Activated CD4-positive, alpha-beta T cell treated with anti-CD3 and anti-CD28 coated beads for 36 hours (primary cell): ENCODE data around the gene SPOCK1. TPM values are rescaled to one million over a fixed set of nuclear protein-coding genes. Genes with fewer than 3 reads are reported as not detected.

Source experiments
- ATAC-seq: fragments of 200-7000 bp; cut with Tn5 transposase; one replicate; pipeline ENCODE4 v1.10.0; 2021; ENCODE audit warnings: mild to moderate bottlenecking, moderate library complexity
- CTCF ChIA-PET: fragments of 350-600 bp; sonication (Branson Sonifier 250); formaldehyde crosslinking; loops from one replicate; lab custom pipeline; 2021; ENCODE audit warnings: antibody characterized with exemption; lab: Charles Lee
- POLR2A ChIA-PET: fragments of 350-600 bp; sonication (Branson Sonifier 250); formaldehyde crosslinking; loops from one replicate; lab custom pipeline; 2021; ENCODE audit warnings: antibody characterized with exemption, inconsistent platforms; lab: Charles Lee
- DNase-seq: peaks from one replicate; pipeline ENCODE4 v3.0.0-alpha.2; 2020
- H3K27ac Mint-ChIP-seq: one replicate; pipeline ENCODE4 v1.8.0; 2021; ENCODE audit warnings: mixed read lengths
- H3K27me3 Mint-ChIP-seq: one replicate; pipeline ENCODE4 v1.8.0; 2021; ENCODE audit warnings: mixed read lengths
- H3K36me3 Mint-ChIP-seq: one replicate; pipeline ENCODE4 v1.8.0; 2021; ENCODE audit warnings: low read depth, mixed read lengths
- H3K4me1 Mint-ChIP-seq: one replicate; pipeline ENCODE4 v1.8.0; 2021; ENCODE audit warnings: mixed read lengths
- H3K4me3 Mint-ChIP-seq: one replicate; pipeline ENCODE4 v1.8.0; 2021; ENCODE audit warnings: mild to moderate bottlenecking, moderate library complexity, mixed read lengths
- H3K9me3 Mint-ChIP-seq: one replicate; pipeline ENCODE4 v1.8.0; 2021; ENCODE audit warnings: low read depth, mixed read lengths
- intact Hi-C, 2 experiments: fragments of 100-400 bp; cut with DNase I in 1 of 2; cut with micrococcal nuclease in 1 of 2; formaldehyde crosslinking; loops; one replicate each; pipeline versions ENCODE4 v1.14.2 to v1.15.1; 2022 to 2024; cut with DNase I, micrococcal nuclease
- total RNA-seq, 2 experiments: library from RNA; stranded (reverse); gene quantifications; one replicate each; pipeline ENCODE4 v1.2.3, GENCODE V29; 2021

Gene SPOCK1
- total RNA-seq, 2 experiments from 2014 or later: not detected

DNA sequence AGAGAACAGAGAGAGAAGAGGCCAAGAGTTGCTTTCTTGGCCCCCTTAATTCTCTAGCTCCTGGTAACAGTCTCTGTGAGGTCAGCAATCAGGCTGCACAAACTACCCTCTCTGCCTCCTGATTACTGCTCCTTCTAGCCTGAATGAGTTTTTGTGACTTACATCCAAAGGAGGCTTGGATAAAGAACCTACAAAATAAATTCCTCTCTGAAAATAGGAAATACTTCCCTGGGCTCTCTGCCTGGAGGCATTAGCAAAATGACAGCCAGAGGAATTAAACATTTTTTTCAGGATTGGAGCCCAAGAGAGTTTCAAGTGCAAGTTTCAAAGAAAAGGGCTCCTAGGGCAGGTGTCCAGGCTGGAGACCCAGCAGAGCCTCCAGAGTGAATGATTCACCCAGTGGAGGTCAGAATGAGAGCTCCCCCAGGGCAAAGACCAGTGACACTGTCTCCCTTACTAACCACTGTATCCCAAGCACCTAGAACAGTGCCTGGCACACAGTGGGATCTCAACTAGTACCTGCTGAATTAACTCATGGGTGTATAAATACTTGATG lies 162.5 kb downstream of the SPOCK1 start:
- ATAC-seq (no peak), DNase-seq (no peak)
- intact Hi-C loops: no loop called here
- no peak overlapping the region for H3K27ac Mint-ChIP-seq
- ChIA-PET CTCF (interaction anchor here (0.9 to 1.6 kb wide), 2 partner anchors 9 to 17 kb away, joined by 3 to 7 read pairs; no protein-coding TSS in a partner anchor), POLR2A (no interaction called here)
- peaks cover 2% of the 10 kb centered on the region for H3K27me3 Mint-ChIP-seq
- no peaks in the 10 kb centered on the region for H3K36me3 Mint-ChIP-seq
- no peaks in the 10 kb centered on the region for H3K9me3 Mint-ChIP-seq
- no peak overlapping the region for H3K4me3 Mint-ChIP-seq
- no peaks in the 10 kb centered on the region for H3K4me1 Mint-ChIP-seq

DNA sequence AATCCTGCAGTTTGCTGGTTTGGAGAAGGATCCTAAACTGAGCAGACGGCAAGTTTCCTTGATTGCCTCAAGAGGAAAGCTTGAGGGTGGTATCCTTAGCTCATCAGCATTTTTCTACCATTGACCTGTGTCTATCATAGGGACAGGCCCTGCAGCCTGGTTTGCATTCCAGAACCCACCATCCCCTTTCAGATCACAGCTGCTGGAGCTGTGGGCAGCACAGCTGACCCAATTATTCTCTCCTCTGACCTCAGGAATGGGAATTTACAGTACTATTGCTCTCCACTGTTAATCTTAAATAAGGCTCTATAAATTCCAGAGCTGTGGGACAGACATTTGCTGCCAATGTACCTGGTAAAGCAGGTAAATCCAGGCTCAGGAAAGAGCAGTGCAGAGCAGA lies 163.0 kb downstream of the SPOCK1 start:
- ATAC-seq (no peak), DNase-seq (no peak)
- ChIA-PET POLR2A (no interaction called here), CTCF (no interaction called here)
- Mint-ChIP-seq H3K4me1 (no peaks in the 10 kb centered on the region), H3K27me3 (peaks cover 2% of the 10 kb centered on the region), H3K36me3 (no peaks in the 10 kb centered on the region), H3K27ac (no peak overlapping the region), H3K4me3 (no peak overlapping the region), H3K9me3 (no peaks in the 10 kb centered on the region)
- intact Hi-C loops: no loop called here

DNA sequence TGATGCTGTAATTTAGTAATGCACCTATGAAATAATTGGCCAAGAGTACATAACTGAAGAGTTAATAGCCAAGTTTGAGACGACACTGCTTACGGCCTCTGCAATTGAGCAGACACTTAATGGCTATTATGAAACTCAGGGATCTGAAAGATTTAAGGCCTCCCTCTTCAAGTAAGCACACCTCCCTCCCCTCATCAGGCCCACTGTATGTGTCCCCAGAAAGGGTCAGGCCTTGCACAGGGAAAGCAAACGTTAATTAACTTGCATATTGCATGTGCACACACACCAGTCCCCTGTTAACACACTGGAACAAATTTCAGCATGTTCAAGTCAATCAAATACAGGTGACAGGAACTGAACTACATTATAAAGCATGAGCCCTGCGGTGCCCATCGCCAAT lies 163.6 kb downstream of the SPOCK1 start:
- Mint-ChIP-seq H3K4me1 (no peaks in the 10 kb centered on the region), H3K36me3 (no peaks in the 10 kb centered on the region), H3K27ac (no peak overlapping the region), H3K9me3 (no peaks in the 10 kb centered on the region), H3K4me3 (no peak overlapping the region), H3K27me3 (peaks cover 2% of the 10 kb centered on the region)
- ChIA-PET POLR2A (no interaction called here), CTCF (no interaction called here)
- DNase-seq: no peak
- ATAC-seq: no peak
- intact Hi-C loops: no loop called here

GRCh38 chr5:137333928-137334327 lies 165.2 kb downstream of the SPOCK1 start:
- no peak for ATAC-seq
- H3K36me3 Mint-ChIP-seq: no peaks in the 10 kb centered on the region
- CTCF ChIA-PET: interaction anchor here (0.6 kb wide), 1 partner anchor 9 kb away, joined by 5 read pairs; no protein-coding TSS in a partner anchor

GRCh38 chr5:137333475-137333874 lies 165.7 kb downstream of the SPOCK1 start:
- no peak overlapping the region for H3K4me3 Mint-ChIP-seq
- ATAC-seq (no peak), DNase-seq (no peak)
- H3K4me1 Mint-ChIP-seq: no peaks in the 10 kb centered on the region
- peaks cover 2% of the 10 kb centered on the region for H3K27me3 Mint-ChIP-seq
- H3K36me3 Mint-ChIP-seq: no peaks in the 10 kb centered on the region
- no peaks in the 10 kb centered on the region for H3K9me3 Mint-ChIP-seq
- intact Hi-C loops: no loop called here
- ChIA-PET CTCF (no interaction called here), POLR2A (no interaction called here)
- H3K27ac Mint-ChIP-seq: no peak overlapping the region

More at GRCh38 chr5:137333928-137334327, 165.2 kb downstream of the SPOCK1 start:
- POLR2A ChIA-PET: no interaction called here
- no peaks in the 10 kb centered on the region for H3K9me3 Mint-ChIP-seq
- H3K27ac Mint-ChIP-seq: no peak overlapping the region
- no peak for DNase-seq
- intact Hi-C loops: no loop called here
- no peak overlapping the region for H3K4me3 Mint-ChIP-seq
- H3K4me1 Mint-ChIP-seq: no peaks in the 10 kb centered on the region
- peaks cover 2% of the 10 kb centered on the region for H3K27me3 Mint-ChIP-seq

- H3K36me3 Mint-ChIP-seq: no peaks in the 10 kb centered on the region
- H3K4me3 Mint-ChIP-seq: no peak overlapping the region
- H3K4me1 Mint-ChIP-seq: no peaks in the 10 kb centered on the region
- no peaks in the 10 kb centered on the region for H3K9me3 Mint-ChIP-seq
- POLR2A ChIA-PET: no interaction called here
- H3K27ac Mint-ChIP-seq: no peak overlapping the region
- DNase-seq (no peak), ATAC-seq (no peak)
- peaks cover 5% of the 10 kb centered on the region for H3K27me3 Mint-ChIP-seq
- intact Hi-C loops: no loop called here
- CTCF ChIA-PET: no interaction called here
Measured at GRCh38 chr5:137332296-137332695, 166.8 kb downstream of the SPOCK1 start.

DNA sequence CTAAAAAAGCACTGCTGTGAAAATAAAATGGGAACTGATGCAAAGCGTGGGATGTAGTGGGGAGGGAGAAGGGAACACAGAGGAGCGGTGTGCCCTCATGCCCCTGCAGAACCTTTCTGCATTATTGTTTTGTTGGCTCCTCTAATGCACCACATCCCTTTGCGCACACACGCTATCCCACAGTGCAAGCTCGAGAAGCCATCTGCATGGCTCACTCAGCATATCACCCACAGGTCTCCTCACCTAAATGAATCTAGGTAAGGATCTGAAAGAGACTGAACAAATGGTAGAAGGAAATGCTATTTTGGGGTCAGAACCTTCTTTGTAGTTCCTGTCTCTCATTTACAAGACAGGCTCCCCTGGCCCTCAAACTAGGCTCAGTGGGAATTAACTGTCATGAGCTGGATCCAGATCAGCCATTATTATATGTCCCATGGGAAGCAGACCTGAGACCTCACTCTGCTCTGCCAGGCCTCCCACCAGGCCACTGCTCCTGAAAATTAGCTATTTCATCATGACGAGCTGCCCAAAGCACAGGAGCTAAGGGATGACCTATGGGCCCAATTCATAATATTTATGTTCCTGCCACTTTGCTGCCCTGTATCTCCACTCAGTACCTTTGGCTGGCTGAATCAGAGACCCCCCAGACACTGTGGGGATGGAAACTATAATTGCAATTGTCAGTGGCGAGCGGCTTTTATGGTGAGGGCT lies 169.4 kb downstream of the SPOCK1 start:
- intact Hi-C loops: no loop called here
- Mint-ChIP-seq H3K27ac (no peak overlapping the region), H3K36me3 (no peaks in the 10 kb centered on the region), H3K4me1 (no peaks in the 10 kb centered on the region), H3K4me3 (no peak overlapping the region), H3K27me3 (peaks cover 5% of the 10 kb centered on the region), H3K9me3 (no peaks in the 10 kb centered on the region)
- DNase-seq: no peak
- CTCF ChIA-PET: interaction anchor here (0.8 to 1.2 kb wide), 3 partner anchors 9 to 169 kb away, joined by 3 to 5 read pairs (median 3); no protein-coding TSS in a partner anchor
- POLR2A ChIA-PET: no interaction called here
- ATAC-seq: no peak

DNA sequence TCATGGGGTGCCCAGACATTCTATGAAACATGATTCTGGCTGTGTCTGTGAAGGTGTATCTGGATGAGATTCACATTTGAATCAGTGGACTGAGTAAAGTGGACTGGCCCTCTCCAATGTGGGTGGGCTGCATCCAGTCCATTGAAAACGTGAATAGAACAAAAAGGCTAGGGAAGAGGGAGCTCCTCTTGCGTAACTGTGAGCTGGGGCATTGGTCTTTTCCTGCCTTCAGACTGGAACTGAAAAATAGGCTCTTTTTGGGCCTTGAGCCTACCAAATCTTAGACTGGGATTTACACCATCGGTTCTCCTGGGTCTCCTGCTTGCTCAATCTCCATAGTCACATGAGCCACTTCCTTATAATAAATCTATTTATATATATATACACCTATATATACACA lies 170.1 kb downstream of the SPOCK1 start:
- Mint-ChIP-seq H3K27ac (no peak overlapping the region), H3K27me3 (peaks cover 5% of the 10 kb centered on the region), H3K4me1 (no peaks in the 10 kb centered on the region), H3K4me3 (no peak overlapping the region), H3K36me3 (no peaks in the 10 kb centered on the region), H3K9me3 (no peaks in the 10 kb centered on the region)
- ChIA-PET CTCF (interaction anchor here (1.2 kb wide), 1 partner anchor 16 kb away, joined by 3 read pairs; no protein-coding TSS in a partner anchor), POLR2A (no interaction called here)
- intact Hi-C loops: no loop called here
- ATAC-seq: no peak
- DNase-seq: no peak

DNA sequence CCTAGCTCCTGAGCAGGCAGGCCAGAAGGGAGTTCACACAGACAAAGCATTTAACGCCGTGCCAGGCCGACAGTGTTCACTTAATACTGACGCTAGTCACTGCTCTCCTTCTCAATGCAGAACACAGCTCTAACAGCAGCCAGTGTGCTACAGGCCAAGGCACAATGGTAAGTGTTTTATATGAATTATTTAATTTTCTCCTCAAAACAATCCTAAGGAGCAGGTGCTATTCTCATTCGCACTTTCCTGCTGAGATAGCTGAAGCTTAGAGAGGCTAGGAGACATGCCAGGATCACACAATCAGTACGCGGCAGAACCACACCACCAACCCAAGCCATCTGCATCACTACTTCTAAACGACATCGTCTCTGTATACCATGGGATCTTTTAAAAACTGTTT lies 170.7 kb downstream of the SPOCK1 start:
- Mint-ChIP-seq H3K36me3 (no peaks in the 10 kb centered on the region), H3K9me3 (no peaks in the 10 kb centered on the region), H3K4me1 (no peaks in the 10 kb centered on the region), H3K27me3 (peaks cover 8% of the 10 kb centered on the region), H3K4me3 (no peak overlapping the region), H3K27ac (no peak overlapping the region)
- ATAC-seq (no peak), DNase-seq (no peak)
- intact Hi-C loops: no loop called here
- ChIA-PET CTCF (interaction anchor here (1.2 kb wide), 1 partner anchor 9 kb away, joined by 3 read pairs; no protein-coding TSS in a partner anchor), POLR2A (no interaction called here)

GRCh38 chr5:137325721-137326120 lies 173.4 kb downstream of the SPOCK1 start:
- POLR2A ChIA-PET: no interaction called here
- Mint-ChIP-seq H3K27me3 (peaks cover 12% of the 10 kb centered on the region), H3K4me1 (no peaks in the 10 kb centered on the region), H3K27ac (no peak overlapping the region), H3K9me3 (peaks cover 2% of the 10 kb centered on the region), H3K4me3 (no peak overlapping the region), H3K36me3 (no peaks in the 10 kb centered on the region)
- DNase-seq (no peak), ATAC-seq (no peak)
- CTCF ChIA-PET: interaction anchor here (1.6 kb wide), 1 partner anchor 19 kb away, joined by 6 read pairs; no protein-coding TSS in a partner anchor
- intact Hi-C loops: no loop called here

DNA sequence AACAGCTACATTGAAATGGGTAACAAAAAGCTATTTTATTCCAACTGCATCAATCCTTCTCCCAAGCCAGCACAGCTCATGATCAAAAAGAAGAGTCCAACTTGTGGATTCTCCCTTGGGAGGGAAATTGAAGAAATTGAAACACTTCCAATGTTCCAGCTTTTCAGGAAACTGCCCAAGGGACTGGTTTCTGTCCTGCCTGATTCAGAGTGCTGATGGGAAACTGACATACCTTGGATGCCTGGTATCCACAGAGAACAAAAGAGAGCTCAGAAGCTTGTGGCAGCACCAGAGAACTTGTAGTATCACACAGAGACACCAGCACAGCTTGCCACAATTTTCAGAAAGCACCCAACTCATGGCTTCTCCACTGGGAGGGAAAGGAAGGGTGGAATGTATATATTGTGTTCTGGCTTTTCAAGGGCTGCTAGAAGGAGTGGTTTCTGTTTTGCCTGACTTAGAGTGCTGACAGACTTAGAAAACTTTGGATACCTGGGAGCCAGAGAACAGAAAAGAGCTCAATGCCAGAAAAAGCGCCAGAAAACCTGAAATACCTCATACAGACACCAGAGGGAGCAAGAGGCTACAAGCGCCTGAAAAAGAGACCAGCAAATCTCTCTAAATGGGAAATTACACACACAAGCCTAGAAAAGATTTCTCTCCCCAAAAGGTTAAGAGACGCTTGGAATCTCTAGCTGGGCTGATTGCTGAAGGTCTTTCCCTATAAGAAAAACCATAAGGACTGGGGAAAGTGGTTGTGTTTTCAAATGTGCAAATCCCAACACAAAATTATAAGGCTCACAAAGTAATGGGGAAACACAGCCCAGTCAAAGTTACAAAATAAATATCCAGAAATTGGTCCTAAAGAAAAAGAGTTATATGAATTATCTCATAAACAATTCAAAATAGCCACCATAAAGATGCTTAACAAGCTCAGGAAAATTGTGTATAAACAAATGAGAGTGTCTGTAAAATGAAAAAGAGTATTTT lies 178.8 kb downstream of the SPOCK1 start:
- no peaks in the 10 kb centered on the region for H3K36me3 Mint-ChIP-seq
- CTCF ChIA-PET: interaction anchor here (0.6 to 4.3 kb wide), 25 partner anchors 9 to 1572 kb away, joined by 3 to 41 read pairs (median 3); partner anchors contain the start of gene SPOCK1
- peaks cover 20% of the 10 kb centered on the region for H3K27me3 Mint-ChIP-seq
- no peaks in the 10 kb centered on the region for H3K4me1 Mint-ChIP-seq
- H3K9me3 Mint-ChIP-seq: peaks cover 2% of the 10 kb centered on the region
- H3K4me3 Mint-ChIP-seq: no peak overlapping the region
- ATAC-seq (no peak), DNase-seq (peak; percentile 26)
- intact Hi-C loops: loop anchor here (1.0 kb wide), 1 partner anchor 179 kb away; the partner anchor contains the start of gene SPOCK1 (in 2 of the 2)
- H3K27ac Mint-ChIP-seq: no peak overlapping the region
- POLR2A ChIA-PET: interaction anchor here (0.6 kb wide), 1 partner anchor 112 kb away, joined by 3 read pairs; no protein-coding TSS in a partner anchor
